GM23248 (cell line): ENCODE data around the gene DDAH1. TPM values are rescaled to one million over a fixed set of nuclear protein-coding genes. Genes with fewer than 3 reads are reported as not detected.
"Not testable (repeated sequence)": the region's sequence is repeated elsewhere in the genome, so short reads cannot be mapped to it uniquely, and the experiment has no call there.

Experiments
- DNase-seq: peaks from one replicate; pipeline ENCODE4 v3.0.0-alpha.2; 2015
- H2AFZ ChIP-seq: fragments of 200-600 bp; sonication (generic); 2 replicates; pipeline ENCODE4 v1.6.1; 2016; ENCODE audit warnings: antibody characterized with exemption
- H3F3A ChIP-seq: fragments of 200-600 bp; sonication (generic); 2 replicates; pipeline ENCODE4 v1.6.1; 2016; ENCODE audit warnings: mild to moderate bottlenecking, antibody characterized with exemption, mixed run types; ENCODE audit not compliant: insufficient read depth
- H3K27ac ChIP-seq: fragments of 200-600 bp; sonication (generic); 2 replicates; pipeline ENCODE4 v1.5.1; 2016; ENCODE audit warnings: mild to moderate bottlenecking
- H3K27me3 ChIP-seq: fragments of 200-600 bp; sonication (generic); replicated peaks from 2 replicates; pipeline ENCODE4 v1.6.1; 2016; ENCODE audit warnings: mild to moderate bottlenecking; ENCODE audit not compliant: insufficient read depth
- H3K36me3 ChIP-seq: fragments of 200-600 bp; sonication (generic); 2 replicates; pipeline ENCODE4 v1.6.1; 2016; ENCODE audit warnings: low read depth, mild to moderate bottlenecking
- H3K4me1 ChIP-seq: fragments of 200-600 bp; sonication (generic); 2 replicates; pipeline ENCODE4 v1.6.1; 2016; ENCODE audit warnings: mild to moderate bottlenecking; ENCODE audit not compliant: insufficient read depth
- H3K4me2 ChIP-seq: fragments of 200-600 bp; sonication (generic); one replicate; pipeline ENCODE4 v1.6.1; 2016; ENCODE audit warnings: mild to moderate bottlenecking; ENCODE audit not compliant: unreplicated experiment
- H3K4me3 ChIP-seq: fragments of 200-600 bp; sonication (generic); 2 replicates; pipeline ENCODE4 v1.5.1; 2016; ENCODE audit warnings: mild to moderate bottlenecking
- H3K79me2 ChIP-seq: fragments of 200-600 bp; sonication (generic); 2 replicates; pipeline ENCODE4 v1.6.1; 2016; ENCODE audit warnings: mild to moderate bottlenecking; ENCODE audit not compliant: insufficient read depth
- H3K9ac ChIP-seq: fragments of 200-600 bp; sonication (generic); 2 replicates; pipeline ENCODE4 v1.6.1; 2016; ENCODE audit warnings: mild to moderate bottlenecking
- H3K9me2 ChIP-seq: fragments of 200-600 bp; sonication (generic); 2 replicates; pipeline ENCODE4 v1.6.1; 2016; ENCODE audit warnings: mixed run types, mild to moderate bottlenecking, moderate library complexity; ENCODE audit not compliant: insufficient read depth
- H3K9me3 ChIP-seq: fragments of 200-600 bp; sonication (generic); one replicate; pipeline ENCODE4 v1.6.1; 2017; ENCODE audit warnings: low read depth
- H4K20me1 ChIP-seq: fragments of 200-600 bp; sonication (generic); 2 replicates; pipeline ENCODE4 v1.6.0; 2016; ENCODE audit not compliant: insufficient read depth
- EZH2 ChIP-seq: fragments of 200-600 bp; sonication (generic); IDR thresholded peaks from 2 replicates; pipeline ENCODE4 v1.6.1; 2018; ENCODE audit warnings: antibody characterized with exemption, mild to moderate bottlenecking; ENCODE audit not compliant: insufficient read depth, poor library complexity, severe bottlenecking
- EZH2phosphoT487 ChIP-seq: fragments of 200-600 bp; sonication (generic); IDR thresholded peaks from 2 replicates; pipeline ENCODE4 v1.6.1; 2018; ENCODE audit warnings: antibody characterized with exemption, moderate library complexity, mild to moderate bottlenecking, low read depth; ENCODE audit not compliant: insufficient read depth
- WGBS, 2 experiments: methylation state at CpG; one replicate each; pipeline ENCODE4 v1.1.6; 2015 to 2017; ENCODE audit warnings: low lambda C conversion rate in 2 of 2, low coverage in 1 of 2; ENCODE audit errors: missing lambda C conversion rate in 2 of 2; 5-methylcytosine and 5-hydroxymethylcytosine counted together
- in situ Hi-C: fragments of 300-500 bp; cut with MboI; formaldehyde crosslinking; loops from 2 replicates; pipeline ENCODE4 v1.15.0; 2020
- polyA plus RNA-seq: library from polyadenylated mRNA; unstranded; fragments of >200 nt; fragmentation: Nextera tagmentation; extraction: Ambion mirVana; gene quantifications from 2 replicates; pipeline ENCODE4 v1.2.1, GENCODE V29; 2016
- total RNA-seq: library from RNA; depleted of rRNA; stranded (reverse); fragments of >200 nt; shearing (Covaris generic); gene quantifications from 2 replicates; pipeline ENCODE4 v1.2.3, GENCODE V29; 2014

DDAH1 gene
- total and polyA plus RNA-seq, 2 experiments from 2014 or later, result 168 to 238 TPM

GRCh38 chr1:85471558-85471957, 6.6 kb upstream of the DDAH1 start:
- no peak overlapping the region for H2AFZ ChIP-seq
- TF ChIP-seq EZH2 (no peak), EZH2phosphoT487 (no peak)
- H3K9me2 ChIP-seq, result no peaks in the 10 kb centered on the region; the same call in 1 of the 2 replicates
- 42 to 52% methylated on average over 1 of the region's 1 CpG for WGBS, 2 experiments
- H3K36me3 ChIP-seq, result peaks cover 52% of the 10 kb centered on the region
- DNase-seq, result no peak
- H4K20me1 ChIP-seq, result 0 out of 2 replicates have a peak, but pooled peaks cover 4% of the 10 kb centered on the region
- H3K9me3 ChIP-seq, result no peaks in the 10 kb centered on the region
- H3K4me1 ChIP-seq, result peaks cover 7% of the 10 kb centered on the region; the same call in 1 of the 2 replicates
- no peak overlapping the region for H3K9ac ChIP-seq
- H3K27ac ChIP-seq, result peak overlapping the region; percentile 25
- no peaks in the 10 kb centered on the region for H3K27me3 ChIP-seq
- H3K4me2 ChIP-seq, result no peak overlapping the region
- peaks cover 89% of the 10 kb centered on the region for H3F3A ChIP-seq
- H3K79me2 ChIP-seq, result peaks cover 88% of the 10 kb centered on the region
- no peak overlapping the region for H3K4me3 ChIP-seq
- in situ Hi-C loops, result no loop called here

GRCh38 chr1:85470130-85470529, 5.2 kb upstream of the DDAH1 start:
- H3K9me2 ChIP-seq, H2AFZ ChIP-seq, H3K27me3 ChIP-seq, DNase-seq, H3K4me2 ChIP-seq, H4K20me1 ChIP-seq, H3K9me3 ChIP-seq, H3K4me3 ChIP-seq, H3K9ac ChIP-seq, in situ Hi-C loops, H3K4me1 ChIP-seq: not testable (repeated sequence)
- Histone ChIP-seq H3K36me3 (peaks cover 38% of the 10 kb centered on the region), H3F3A (peaks cover 88% of the 10 kb centered on the region), H3K27ac (peak overlapping the region; percentile 0; the same call in 1 of the 2 replicates), H3K79me2 (peaks cover 86% of the 10 kb centered on the region)
- WGBS, 2 experiments, result 98 to 100% methylated on average over 2 of the region's 2 CpGs

- WGBS, 2 experiments, result 57 to 60% methylated on average over 3 of the region's 3 CpGs
- Histone ChIP-seq H3F3A (peaks cover 84% of the 10 kb centered on the region), H2AFZ (no peak overlapping the region), H3K4me1 (peaks cover 12% of the 10 kb centered on the region; the same call in 1 of the 2 replicates), H3K4me3 (no peak overlapping the region), H3K27ac (peak overlapping the region; percentile 52), H3K79me2 (peaks cover 79% of the 10 kb centered on the region), H4K20me1 (0 out of 2 replicates have a peak, but pooled peaks cover 4% of the 10 kb centered on the region), H3K36me3 (peaks cover 21% of the 10 kb centered on the region), H3K9me2 (no peaks in the 10 kb centered on the region), H3K9ac (0 out of 2 replicates have a peak overlapping the region, but pooled peaks have one; percentile 13), H3K9me3 (no peaks in the 10 kb centered on the region), H3K4me2 (no peak overlapping the region), H3K27me3 (no peaks in the 10 kb centered on the region)
- DNase-seq, result peak; percentile 66
- TF ChIP-seq EZH2, result no peak
- TF ChIP-seq EZH2phosphoT487, result no peak
- in situ Hi-C loops, result loop anchor here (10.0 kb wide), 1 partner anchor 153 kb away; no protein-coding TSS in a partner anchor
These were observed 3.1 kb upstream of the DDAH1 start for GRCh38 chr1:85467929-85468540.

DNA sequence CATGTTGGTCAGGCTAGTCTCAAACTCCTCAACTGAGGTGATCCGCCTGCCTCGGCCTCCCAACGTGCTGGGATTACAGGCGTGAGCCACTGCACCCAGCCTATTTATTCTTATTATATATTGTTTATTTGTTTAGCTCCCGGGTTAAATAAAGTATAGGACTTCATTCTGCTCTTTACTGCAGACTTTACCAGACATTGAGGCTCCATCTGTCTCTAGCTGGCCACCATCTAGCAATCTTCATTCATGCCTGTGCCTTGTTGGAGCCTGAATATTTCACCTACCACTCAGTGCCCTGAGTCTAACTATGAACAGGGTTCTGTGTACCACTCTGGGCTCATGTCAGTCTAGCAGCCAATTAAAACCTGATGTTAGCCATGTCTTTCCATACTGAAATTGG, 2.1 kb upstream of the DDAH1 start:
- WGBS, 2 experiments, result 96 to 99% methylated on average over 5 of the region's 5 CpGs

More for the DNA sequence above, 2.1 kb upstream of the DDAH1 start:
- Histone ChIP-seq H3K4me3 (no peak overlapping the region), H3K79me2 (peaks cover 79% of the 10 kb centered on the region), H4K20me1 (no peaks in the 10 kb centered on the region), H3K9ac (no peak overlapping the region), H3F3A (peaks cover 84% of the 10 kb centered on the region), H3K4me2 (no peak overlapping the region), H2AFZ (no peak overlapping the region), H3K27ac (peak overlapping the region; percentile 52; the same call in 1 of the 2 replicates), H3K27me3 (no peaks in the 10 kb centered on the region), H3K9me3 (no peaks in the 10 kb centered on the region), H3K9me2 (no peaks in the 10 kb centered on the region), H3K4me1 (peaks cover 22% of the 10 kb centered on the region), H3K36me3 (peaks cover 14% of the 10 kb centered on the region; the same call in 1 of the 2 replicates)
- TF ChIP-seq EZH2 (no peak), EZH2phosphoT487 (no peak)
- no peak for DNase-seq
- in situ Hi-C loops, result loop anchor here (10.0 kb wide), 1 partner anchor 152 kb away; no protein-coding TSS in a partner anchor
